HepG2 (cell line): ENCODE data around the gene FBLN5. TPM values are rescaled to one million over a fixed set of nuclear protein-coding genes. Genes with fewer than 3 reads are reported as not detected.

ENCODE experiments used
- ATAC-seq: fragments of 200-7000 bp; cut with Tn5 transposase; 3 replicates; pipeline ENCODE4 v1.9.1; 2020; ENCODE audit warnings: mild to moderate bottlenecking, moderate library complexity
- BruUV-seq: library from RNA; stranded (reverse); fragments of 400-500 nt; replicated peaks from 2 replicates; lab custom pipeline; 2021; lab: Mats Ljungman, UMichigan
- CTCF ChIA-PET: fragments of 300-600 bp; formaldehyde crosslinking; extraction: SDS; loops from one replicate; lab custom pipeline; 2021; ENCODE audit warnings: low total read pairs, inconsistent platforms, low intra/inter-chr PET ratio; lab: Yijun Ruan, JAX
- POLR2A ChIA-PET: fragments of 350-600 bp; sonication (Branson Sonifier 250); formaldehyde crosslinking; loops from one replicate; lab custom pipeline; 2020; ENCODE audit warnings: antibody characterized with exemption, inconsistent platforms; lab: Yijun Ruan, JAX
- DNase-seq: peaks from one replicate; pipeline ENCODE4 v3.0.0-alpha.2; 2015; ENCODE audit warnings: low spot score
- FAIRE-seq: peaks from 3 replicates; lab custom pipeline; 2011; peaks lifted over from hg19 to GRCh38; lab: Jason Lieb, UNC
- H2AFZ ChIP-seq: one replicate; pipeline ENCODE4 v1.6.1; 2011; ENCODE audit warnings: low read length, inconsistent platforms
- H3K27ac ChIP-seq: fragments of 300-600 bp; 3 replicates; pipeline ENCODE4 v1.8.0; 2011; ENCODE audit warnings: mixed run types, mild to moderate bottlenecking, mixed read lengths, low read length, inconsistent platforms; ENCODE audit not compliant: insufficient read depth; ENCODE audit errors: extremely low read length
- H3K27me3 ChIP-seq, 2 experiments: fragments of 200-600 bp in 1 of 2; 2 replicates in 1 of 2; 3 replicates in 1 of 2; pipeline versions ENCODE4 v1.6.0 to v1.8.0; 2011; ENCODE audit warnings: low read length in 2 of 2, mild to moderate bottlenecking in 2 of 2, moderate library complexity in 2 of 2, inconsistent platforms in 1 of 2; ENCODE audit not compliant: insufficient read depth in 2 of 2, control insufficient read depth in 1 of 2
- H3K36me3 ChIP-seq, 2 experiments: fragments of 200-600 bp in 1 of 2; replicated peaks in 1 of 2; 2 replicates in 1 of 2; 3 replicates in 1 of 2; pipeline versions ENCODE4 v1.5.1 to v1.8.0; 2011; ENCODE audit warnings: low read length in 2 of 2, inconsistent platforms in 1 of 2; ENCODE audit not compliant: insufficient read depth in 2 of 2, control insufficient read depth in 1 of 2
- H3K4me1 ChIP-seq: 2 replicates; pipeline ENCODE4 v1.5.1; 2012; ENCODE audit warnings: low read length, inconsistent platforms; ENCODE audit not compliant: insufficient read depth
- H3K4me2 ChIP-seq: 2 replicates; pipeline ENCODE4 v1.6.0; 2011; ENCODE audit warnings: low read depth, low read length, inconsistent platforms
- H3K4me3 ChIP-seq, 3 experiments: fragments of 200-600 bp in 1 of 3; sonication (generic), shearing (Covaris generic) in 1 of 3; replicated peaks in 1 of 3; 2 replicates each; pipeline ENCODE4 v1.5.1; 2011 to 2016; ENCODE audit warnings: low read length in 3 of 3, inconsistent platforms in 2 of 3, low read depth in 2 of 3, mild to moderate bottlenecking in 2 of 3, control low read depth in 1 of 3, mixed read lengths in 1 of 3; ENCODE audit not compliant: insufficient read depth in 1 of 3
- H3K79me2 ChIP-seq: one replicate; pipeline ENCODE4 v1.6.1; 2011; ENCODE audit warnings: low read length, inconsistent platforms; ENCODE audit not compliant: insufficient read depth
- H3K9ac ChIP-seq: 2 replicates; pipeline ENCODE4 v1.6.0; 2011; ENCODE audit warnings: mild to moderate bottlenecking, low read depth, low read length, inconsistent platforms; ENCODE audit not compliant: insufficient read depth
- H3K9me3 ChIP-seq: 2 replicates; pipeline ENCODE4 v1.5.1; 2012; ENCODE audit warnings: mild to moderate bottlenecking, low read length
- H4K20me1 ChIP-seq: 2 replicates; pipeline ENCODE4 v1.6.0; 2011; ENCODE audit warnings: inconsistent platforms, mild to moderate bottlenecking, low read length, moderate library complexity; ENCODE audit not compliant: insufficient read depth
- KDM4B ChIP-seq: sonication (generic); formaldehyde crosslinking; IDR thresholded peaks from 2 replicates; pipeline ENCODE4 v1.4.0; 2020; ENCODE audit warnings: missing genetic modification reagents
- PHF20 ChIP-seq: sonication (generic); formaldehyde crosslinking; IDR thresholded peaks from 2 replicates; pipeline ENCODE4 v1.5.0; 2020; ENCODE audit warnings: mild to moderate bottlenecking, missing genetic modification reagents
- ZBTB42 ChIP-seq: sonication (generic); formaldehyde crosslinking; IDR thresholded peaks from 2 replicates; pipeline ENCODE4 v1.5.0; 2020; ENCODE audit warnings: mild to moderate bottlenecking, missing genetic modification reagents
- ZNF10 ChIP-seq: sonication (generic); formaldehyde crosslinking; IDR thresholded peaks from 2 replicates; pipeline ENCODE4 v1.4.0; 2020; ENCODE audit warnings: mild to moderate bottlenecking, low read depth, missing genetic modification reagents, borderline replicate concordance
- ZNF138 ChIP-seq: sonication (generic); formaldehyde crosslinking; IDR thresholded peaks from 2 replicates; pipeline ENCODE4 v1.5.0; 2020; ENCODE audit warnings: mild to moderate bottlenecking, low read depth, missing genetic modification reagents
- ZNF281 ChIP-seq: sonication (generic); formaldehyde crosslinking; IDR thresholded peaks from 2 replicates; pipeline ENCODE4 v1.4.0; 2020; ENCODE audit warnings: missing genetic modification reagents, borderline replicate concordance
- ZNF343 ChIP-seq: sonication (generic); formaldehyde crosslinking; IDR thresholded peaks from 2 replicates; pipeline ENCODE4 v1.4.0; 2020; ENCODE audit warnings: mild to moderate bottlenecking, missing genetic modification reagents
- ZNF589 ChIP-seq: sonication (generic); formaldehyde crosslinking; conservative IDR thresholded peaks from 2 replicates; pipeline ENCODE4 v1.8.0; 2022; ENCODE audit warnings: mild to moderate bottlenecking, moderate library complexity, missing genetic modification reagents
- WGBS: methylation state at CpG from one replicate; pipeline ENCODE4 v1.1.6; 2017; ENCODE audit warnings: low lambda C conversion rate; 5-methylcytosine and 5-hydroxymethylcytosine counted together
- in situ Hi-C: cut with HindIII; loops from 2 replicates; pipeline ENCODE4 v1.10.0; 2017; ENCODE audit warnings: low pct_unique_long_range_greater_than_20kb; ENCODE audit not compliant: extremely low pct_ligation_motif_present
- intact Hi-C: fragments of 100-400 bp; cut with micrococcal nuclease; formaldehyde crosslinking; loops from one replicate; pipeline ENCODE4 v1.10.0; 2022; ENCODE audit not compliant: unreplicated experiment
- polyA plus RNA-seq, 8 experiments: library from polyadenylated mRNA; depleted of rRNA in 3 of 8; stranded (reverse) in 7 of 8; unstranded in 1 of 8; fragments of >200 nt; fragmentation: Illumina TruSeq in 4 of 8; extraction: Trizol in 4 of 8; gene quantifications; 2 replicates each; pipeline versions ENCODE4 v1.2.1 to v1.2.3, GENCODE V29; 2011 to 2016; ENCODE audit warnings: low read depth in 4 of 8, missing spikeins in 1 of 8, mixed read lengths in 1 of 8; ENCODE audit not compliant: insufficient read depth in 1 of 8
- total RNA-seq, 5 experiments: library from RNA; depleted of rRNA; stranded (reverse); fragments of >200 nt; fragmentation: Illumina TruSeq; extraction: Trizol; gene quantifications; 2 replicates each; pipeline ENCODE4 v1.2.3, GENCODE V29; 2016; ENCODE audit warnings: low read depth in 1 of 5

The FBLN5 gene
- total and polyA plus RNA-seq, 2 of the 13 experiments (the other 11 are each of a cell fraction or from before 2014, with no cell fraction given): 0.38 to 0.77 TPM

DNA sequence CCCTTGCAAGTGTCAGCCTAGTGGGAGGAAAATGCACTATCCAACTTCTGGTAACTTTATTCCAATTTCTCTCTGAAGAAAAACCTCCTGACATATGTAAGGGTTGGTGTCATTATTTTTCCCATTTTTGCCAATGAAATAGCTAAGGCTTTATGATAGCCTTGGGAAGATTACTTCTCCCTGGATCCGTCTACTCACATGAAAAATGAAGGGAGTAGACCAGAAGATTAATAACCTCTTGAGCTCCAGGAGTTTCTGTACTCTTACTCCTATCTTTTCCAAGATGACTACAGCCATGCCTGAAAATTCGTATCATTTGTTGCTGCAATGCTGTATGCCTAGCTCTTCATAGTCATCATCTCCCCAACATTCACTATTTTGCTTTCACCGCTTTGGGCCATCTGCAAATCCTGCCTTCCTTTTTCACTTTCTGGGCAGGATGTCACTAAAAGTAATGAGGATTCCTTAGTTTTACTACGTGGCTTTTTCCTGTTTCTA is 98.9 kb downstream of the FBLN5 start:
- Histone ChIP-seq H3K4me2 (no peak overlapping the region), H3K27ac (no peak overlapping the region), H3K27me3 (peaks cover 0 to 3% of the 10 kb centered on the region in 2 experiments; a peak in 1 of 5 replicates), H3K9ac (no peak overlapping the region), H4K20me1 (no peaks in the 10 kb centered on the region), H3K36me3 (no peaks in the 10 kb centered on the region), H3K9me3 (no peaks in the 10 kb centered on the region), H3K4me3 (no peak overlapping the region), H2AFZ (no peak overlapping the region), H3K4me1 (no peaks in the 10 kb centered on the region), H3K79me2 (no peaks in the 10 kb centered on the region)
- no peak for TF ChIP-seq ZNF281 (CRISPR knock-in tag)
- TF ChIP-seq ZBTB42: no peak
- TF ChIP-seq ZNF589 (CRISPR knock-in tag): no peak
- TF ChIP-seq PHF20: no peak
- no peak for TF ChIP-seq KDM4B
- TF ChIP-seq ZNF343 (CRISPR knock-in tag): no peak
- TF ChIP-seq ZNF10 (CRISPR knock-in tag): no peak
- no peak for TF ChIP-seq ZNF138 (CRISPR knock-in tag)
- CTCF ChIA-PET: no interaction called here
- intact Hi-C loops (no loop called here), in situ Hi-C loops (no loop called here)
- FAIRE-seq (no peak), ATAC-seq (no peak), DNase-seq (no peak)
- POLR2A ChIA-PET: no interaction called here
- BruUV-seq: no TSS peak
- 3% methylated on average over 4 of the region's 4 CpGs for WGBS
